Measurements from ENCODE around the gene KIF16B. TPM values are rescaled to one million over a fixed set of nuclear protein-coding genes. Genes with fewer than 3 reads are reported as not detected.

Gene KIF16B
- total RNA-seq, 1 experiment from 2014 or later: 7.6 TPM

- DNase-seq (ENCODE audit: low spot score) (no peak), ATAC-seq (no peak)
- Mint-ChIP-seq H3K27me3 (ENCODE audit: low read depth) (no peaks in the 10 kb centered on the region), H3K27ac (no peak overlapping the region; the same call in 1 of the 2 replicates), H3K9me3 (peaks cover 5% of the 10 kb centered on the region), H3K4me1 (no peaks in the 10 kb centered on the region), H3K4me3 (no peak overlapping the region), H3K36me3 (peaks cover 6% of the 10 kb centered on the region; the same call in 1 of the 2 replicates)
- TF ChIP-seq NR2C2 (CRISPR knock-in tag; IDR thresholded peaks at IDR 0.05) (no peak), USF2 (CRISPR knock-in tag; IDR thresholded peaks at IDR 0.05) (no peak), IRF2 (CRISPR knock-in tag; IDR thresholded peaks at IDR 0.05; ENCODE audit: borderline replicate concordance, low read depth) (no peak), TCF7 (CRISPR knock-in tag; IDR thresholded peaks at IDR 0.05; ENCODE audit: low read depth) (no peak), HMGXB4 (CRISPR knock-in tag; IDR thresholded peaks at IDR 0.05) (no peak), FOXP1 (CRISPR knock-in tag; IDR thresholded peaks at IDR 0.05; ENCODE audit: borderline replicate concordance) (no peak), ZNF263 (CRISPR knock-in tag; IDR thresholded peaks at IDR 0.05; ENCODE audit: low read depth) (no peak), AR (CRISPR knock-in tag; IDR thresholded peaks at IDR 0.05) (no peak), ZMAT4 (CRISPR knock-in tag; IDR thresholded peaks at IDR 0.05) (no peak), EMX1 (CRISPR knock-in tag; IDR thresholded peaks at IDR 0.05) (no peak), PREB (CRISPR knock-in tag; IDR thresholded peaks at IDR 0.05; ENCODE audit: borderline replicate concordance) (no peak), CREB1 (CRISPR knock-in tag; IDR thresholded peaks at IDR 0.05) (no peak)
- POLR2A ChIA-PET: no interaction called here
- CTCF ChIA-PET: no interaction called here
Measured at GRCh38 chr20:16457514-16457913, 115.7 kb downstream of the KIF16B start.

GRCh38 chr20:16455324-16455723 lies 117.9 kb downstream of the KIF16B start:
- ATAC-seq (no peak), DNase-seq (ENCODE audit: low spot score) (no peak)
- H3K27ac Mint-ChIP-seq: no peak overlapping the region
- no peaks in the 10 kb centered on the region for H3K27me3 Mint-ChIP-seq (ENCODE audit: low read depth)
- H3K36me3 Mint-ChIP-seq: no peaks in the 10 kb centered on the region
- H3K4me3 Mint-ChIP-seq: no peak overlapping the region
- ChIA-PET POLR2A (no interaction called here), CTCF (no interaction called here)
- no peaks in the 10 kb centered on the region for H3K9me3 Mint-ChIP-seq
- no peaks in the 10 kb centered on the region for H3K4me1 Mint-ChIP-seq
- no peak for TF ChIP-seq KAT7 (CRISPR knock-in tag; IDR thresholded peaks at IDR 0.05; ENCODE audit: borderline replicate concordance)
- TF ChIP-seq GTF2I (CRISPR knock-in tag; conservative IDR thresholded peaks at IDR 0.05): no peak
- no peak for TF ChIP-seq NFATC4 (CRISPR knock-in tag; IDR thresholded peaks at IDR 0.05)
- no peak for TF ChIP-seq USF2 (CRISPR knock-in tag; IDR thresholded peaks at IDR 0.05)
- TF ChIP-seq OVOL2 (CRISPR knock-in tag; IDR thresholded peaks at IDR 0.05; ENCODE audit: borderline replicate concordance): no peak
- no peak for TF ChIP-seq NR3C1 (CRISPR knock-in tag; conservative IDR thresholded peaks at IDR 0.05; ENCODE audit: low read depth)
- no peak for TF ChIP-seq ZNF671 (CRISPR knock-in tag; IDR thresholded peaks at IDR 0.05)
- TF ChIP-seq TEAD4 (CRISPR knock-in tag; IDR thresholded peaks at IDR 0.05): no peak
- TF ChIP-seq HMGXB4 (CRISPR knock-in tag; IDR thresholded peaks at IDR 0.05): no peak
- TF ChIP-seq ESRRA (CRISPR knock-in tag; IDR thresholded peaks at IDR 0.05; ENCODE audit: borderline replicate concordance): no peak
- TF ChIP-seq IRF2 (CRISPR knock-in tag; IDR thresholded peaks at IDR 0.05; ENCODE audit: borderline replicate concordance, low read depth): no peak
- TF ChIP-seq ZNF138 (CRISPR knock-in tag; conservative IDR thresholded peaks at IDR 0.05): no peak
- no peak for TF ChIP-seq PREB (CRISPR knock-in tag; IDR thresholded peaks at IDR 0.05; ENCODE audit: borderline replicate concordance)
- no peak for TF ChIP-seq CREB1 (CRISPR knock-in tag; IDR thresholded peaks at IDR 0.05)
- no peak for TF ChIP-seq RELA (CRISPR knock-in tag; IDR thresholded peaks at IDR 0.05; ENCODE audit: borderline replicate concordance)
- TF ChIP-seq ZNF396 (CRISPR knock-in tag; IDR thresholded peaks at IDR 0.05; ENCODE audit: borderline replicate concordance): no peak
- TF ChIP-seq JUN (CRISPR knock-in tag; IDR thresholded peaks at IDR 0.05): no peak
- TF ChIP-seq ZNF232 (CRISPR knock-in tag; IDR thresholded peaks at IDR 0.05): no peak

Data from WTC11 (cell line).